HepG2 (cell line): ENCODE data around the gene PADI1. TPM values are rescaled to one million over a fixed set of nuclear protein-coding genes. Genes with fewer than 3 reads are reported as not detected.

Experiments
- ATAC-seq: fragments of 200-7000 bp; cut with Tn5 transposase; 3 replicates; pipeline ENCODE4 v1.9.1; 2020; ENCODE audit warnings: mild to moderate bottlenecking, moderate library complexity
- BruUV-seq: library from RNA; stranded (reverse); fragments of 400-500 nt; replicated peaks from 2 replicates; lab custom pipeline; 2021; lab: Mats Ljungman, UMichigan
- CTCF ChIA-PET: fragments of 300-600 bp; formaldehyde crosslinking; extraction: SDS; loops from one replicate; lab custom pipeline; 2021; ENCODE audit warnings: low total read pairs, inconsistent platforms, low intra/inter-chr PET ratio; lab: Yijun Ruan, JAX
- POLR2A ChIA-PET: fragments of 350-600 bp; sonication (Branson Sonifier 250); formaldehyde crosslinking; loops from one replicate; lab custom pipeline; 2020; ENCODE audit warnings: antibody characterized with exemption, inconsistent platforms; lab: Yijun Ruan, JAX
- DNase-seq: peaks from one replicate; pipeline ENCODE4 v3.0.0-alpha.2; 2015; ENCODE audit warnings: low spot score
- FAIRE-seq: peaks from 3 replicates; lab custom pipeline; 2011; peaks lifted over from hg19 to GRCh38; lab: Jason Lieb, UNC
- H2AFZ ChIP-seq: one replicate; pipeline ENCODE4 v1.6.1; 2011; ENCODE audit warnings: low read length, inconsistent platforms
- H3K27ac ChIP-seq: fragments of 300-600 bp; 3 replicates; pipeline ENCODE4 v1.8.0; 2011; ENCODE audit warnings: mixed run types, mild to moderate bottlenecking, mixed read lengths, low read length, inconsistent platforms; ENCODE audit not compliant: insufficient read depth; ENCODE audit errors: extremely low read length
- H3K27me3 ChIP-seq, 2 experiments: fragments of 200-600 bp in 1 of 2; 2 replicates in 1 of 2; 3 replicates in 1 of 2; pipeline versions ENCODE4 v1.6.0 to v1.8.0; 2011; ENCODE audit warnings: low read length in 2 of 2, mild to moderate bottlenecking in 2 of 2, moderate library complexity in 2 of 2, inconsistent platforms in 1 of 2; ENCODE audit not compliant: insufficient read depth in 2 of 2, control insufficient read depth in 1 of 2
- H3K36me3 ChIP-seq, 2 experiments: fragments of 200-600 bp in 1 of 2; replicated peaks in 1 of 2; 2 replicates in 1 of 2; 3 replicates in 1 of 2; pipeline versions ENCODE4 v1.5.1 to v1.8.0; 2011; ENCODE audit warnings: low read length in 2 of 2, inconsistent platforms in 1 of 2; ENCODE audit not compliant: insufficient read depth in 2 of 2, control insufficient read depth in 1 of 2
- H3K4me1 ChIP-seq: 2 replicates; pipeline ENCODE4 v1.5.1; 2012; ENCODE audit warnings: low read length, inconsistent platforms; ENCODE audit not compliant: insufficient read depth
- H3K4me2 ChIP-seq: 2 replicates; pipeline ENCODE4 v1.6.0; 2011; ENCODE audit warnings: low read depth, low read length, inconsistent platforms
- H3K4me3 ChIP-seq, 3 experiments: fragments of 200-600 bp in 1 of 3; sonication (generic), shearing (Covaris generic) in 1 of 3; replicated peaks in 1 of 3; 2 replicates each; pipeline ENCODE4 v1.5.1; 2011 to 2016; ENCODE audit warnings: low read length in 3 of 3, inconsistent platforms in 2 of 3, low read depth in 2 of 3, mild to moderate bottlenecking in 2 of 3, control low read depth in 1 of 3, mixed read lengths in 1 of 3; ENCODE audit not compliant: insufficient read depth in 1 of 3
- H3K79me2 ChIP-seq: one replicate; pipeline ENCODE4 v1.6.1; 2011; ENCODE audit warnings: low read length, inconsistent platforms; ENCODE audit not compliant: insufficient read depth
- H3K9ac ChIP-seq: 2 replicates; pipeline ENCODE4 v1.6.0; 2011; ENCODE audit warnings: mild to moderate bottlenecking, low read depth, low read length, inconsistent platforms; ENCODE audit not compliant: insufficient read depth
- H3K9me3 ChIP-seq: 2 replicates; pipeline ENCODE4 v1.5.1; 2012; ENCODE audit warnings: mild to moderate bottlenecking, low read length
- H4K20me1 ChIP-seq: 2 replicates; pipeline ENCODE4 v1.6.0; 2011; ENCODE audit warnings: inconsistent platforms, mild to moderate bottlenecking, low read length, moderate library complexity; ENCODE audit not compliant: insufficient read depth
- ATF4 ChIP-seq, 2 experiments: fragments of 450-650 bp in 1 of 2; sonication (generic) in 1 of 2; formaldehyde crosslinking; IDR thresholded peaks; 2 replicates each; pipeline versions ENCODE4 v1.5.0 to v1.8.0; 2020 to 2022; ENCODE audit warnings: mild to moderate bottlenecking in 1 of 2, missing genetic modification reagents in 1 of 2
- HCFC1 ChIP-seq: fragments of 150-350 bp; IDR thresholded peaks from 2 replicates; pipeline ENCODE4 v1.6.1; 2014; ENCODE audit warnings: low read depth, low read length
- MED13 ChIP-seq: sonication (generic); formaldehyde crosslinking; IDR thresholded peaks from 2 replicates; pipeline ENCODE4 v1.5.0; 2020; ENCODE audit warnings: missing genetic modification reagents
- MEIS1 ChIP-seq: sonication (generic); formaldehyde crosslinking; IDR thresholded peaks from 2 replicates; pipeline ENCODE4 v1.9.0; 2021; ENCODE audit warnings: mild to moderate bottlenecking, missing genetic modification reagents, moderate library complexity, borderline replicate concordance
- ZBTB33 ChIP-seq: sonication (generic); formaldehyde crosslinking; IDR thresholded peaks from 2 replicates; pipeline ENCODE4 v1.4.0; 2020; ENCODE audit warnings: missing genetic modification reagents
- ZNF770 ChIP-seq: sonication (generic); formaldehyde crosslinking; IDR thresholded peaks from 2 replicates; pipeline ENCODE4 v1.5.0; 2020; ENCODE audit warnings: mild to moderate bottlenecking, missing genetic modification reagents
- ZNF879 ChIP-seq: sonication (generic); formaldehyde crosslinking; IDR thresholded peaks from 2 replicates; pipeline ENCODE4 v1.8.1; 2023; ENCODE audit warnings: missing genetic modification reagents
- WGBS: methylation state at CpG from one replicate; pipeline ENCODE4 v1.1.6; 2017; ENCODE audit warnings: low lambda C conversion rate; 5-methylcytosine and 5-hydroxymethylcytosine counted together
- in situ Hi-C: cut with HindIII; loops from 2 replicates; pipeline ENCODE4 v1.10.0; 2017; ENCODE audit warnings: low pct_unique_long_range_greater_than_20kb; ENCODE audit not compliant: extremely low pct_ligation_motif_present
- intact Hi-C: fragments of 100-400 bp; cut with micrococcal nuclease; formaldehyde crosslinking; loops from one replicate; pipeline ENCODE4 v1.10.0; 2022; ENCODE audit not compliant: unreplicated experiment
- polyA plus RNA-seq, 8 experiments: library from polyadenylated mRNA; depleted of rRNA in 3 of 8; stranded (reverse) in 7 of 8; unstranded in 1 of 8; fragments of >200 nt; fragmentation: Illumina TruSeq in 4 of 8; extraction: Trizol in 4 of 8; gene quantifications; 2 replicates each; pipeline versions ENCODE4 v1.2.1 to v1.2.3, GENCODE V29; 2011 to 2016; ENCODE audit warnings: low read depth in 4 of 8, missing spikeins in 1 of 8, mixed read lengths in 1 of 8; ENCODE audit not compliant: insufficient read depth in 1 of 8
- total RNA-seq, 5 experiments: library from RNA; depleted of rRNA; stranded (reverse); fragments of >200 nt; fragmentation: Illumina TruSeq; extraction: Trizol; gene quantifications; 2 replicates each; pipeline ENCODE4 v1.2.3, GENCODE V29; 2016; ENCODE audit warnings: low read depth in 1 of 5
- TF ChIP-seq, protein P1 (sequence below): sonication (generic); formaldehyde crosslinking; IDR thresholded peaks from 2 replicates; pipeline ENCODE4 v1.9.0; 2021; ENCODE audit warnings: missing genetic modification reagents, borderline replicate concordance

Gene PADI1
- total and polyA plus RNA-seq, 2 of the 13 experiments (the other 11 are each of a cell fraction or from before 2014, with no cell fraction given): not detected

- Histone ChIP-seq H3K27me3 (0 out of 5 replicates have a peak, but pooled peaks cover 0 to 3% of the 10 kb centered on the region in 2 experiments), H4K20me1 (no peaks in the 10 kb centered on the region), H2AFZ (no peak overlapping the region), H3K79me2 (no peaks in the 10 kb centered on the region), H3K36me3 (no peaks in the 10 kb centered on the region), H3K4me2 (no peak overlapping the region), H3K4me3 (no peak overlapping the region), H3K4me1 (no peaks in the 10 kb centered on the region), H3K9ac (no peak overlapping the region), H3K27ac (no peak overlapping the region), H3K9me3 (peaks cover 7% of the 10 kb centered on the region; the same call in 1 of the 2 replicates)
- ChIA-PET POLR2A (no interaction called here), CTCF (no interaction called here)
- WGBS: 0% methylated on average over 3 of the region's 3 CpGs
- BruUV-seq: no TSS peak
- ATAC-seq (no peak), FAIRE-seq (no peak), DNase-seq (no peak)
- in situ Hi-C loops (no loop called here), intact Hi-C loops (no loop called here)
- TF ChIP-seq ZNF879 (CRISPR knock-in tag) (no peak), ZBTB33 (CRISPR knock-in tag) (no peak), ATF4 (CRISPR knock-in tag; IDR thresholded peaks at IDR 0.05) (no peak), MED13 (no peak), ZNF770 (CRISPR knock-in tag) (no peak), MEIS1 (CRISPR knock-in tag) (no peak), HCFC1 (no peak)
- TF ChIP-seq, protein P1, sequence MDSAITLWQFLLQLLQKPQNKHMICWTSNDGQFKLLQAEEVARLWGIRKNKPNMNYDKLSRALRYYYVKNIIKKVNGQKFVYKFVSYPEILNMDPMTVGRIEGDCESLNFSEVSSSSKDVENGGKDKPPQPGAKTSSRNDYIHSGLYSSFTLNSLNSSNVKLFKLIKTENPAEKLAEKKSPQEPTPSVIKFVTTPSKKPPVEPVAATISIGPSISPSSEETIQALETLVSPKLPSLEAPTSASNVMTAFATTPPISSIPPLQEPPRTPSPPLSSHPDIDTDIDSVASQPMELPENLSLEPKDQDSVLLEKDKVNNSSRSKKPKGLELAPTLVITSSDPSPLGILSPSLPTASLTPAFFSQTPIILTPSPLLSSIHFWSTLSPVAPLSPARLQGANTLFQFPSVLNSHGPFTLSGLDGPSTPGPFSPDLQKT (CRISPR knock-in tag): no peak
Measured at GRCh38 chr1:17185485-17185860, 19.5 kb upstream of the PADI1 start.
